Stimulated activated naive CD8-positive, alpha-beta T cell treated with anti-CD3 and anti-CD28 coated beads, Interleukin-15, amount 100 ng/mL, for 72 hours (primary cell): Measurements from ENCODE around the gene NR5A2.

ENCODE experiments used
- ATAC-seq: fragments of 150-1000 bp; cut with Tn5 transposase; 2 replicates; pipeline ENCODE4 v1.10.0; 2021; ENCODE audit warnings: mild to moderate bottlenecking, moderate library complexity
- DNase-seq, 2 donors: peaks; one replicate each; pipeline ENCODE4 v3.0.0; 2021 to 2022
- H3K27ac Mint-ChIP-seq, 2 donors: one replicate each; pipeline ENCODE4 v1.8.0; 2022; ENCODE audit warnings: mild to moderate bottlenecking in 2 of 2, mixed read lengths in 2 of 2, moderate library complexity in 2 of 2
- H3K27me3 Mint-ChIP-seq: one replicate; pipeline ENCODE4 v1.8.0; 2022; ENCODE audit warnings: mixed read lengths
- H3K4me1 Mint-ChIP-seq: one replicate; pipeline ENCODE4 v1.8.0; 2022; ENCODE audit warnings: mild to moderate bottlenecking, mixed read lengths
- H3K4me3 Mint-ChIP-seq, 2 donors: one replicate each; pipeline ENCODE4 v1.8.0; 2022; ENCODE audit warnings: mild to moderate bottlenecking in 2 of 2, mixed read lengths in 2 of 2, moderate library complexity in 1 of 2
- H3K9me3 Mint-ChIP-seq, 2 donors: one replicate each; pipeline ENCODE4 v1.8.0; 2022; ENCODE audit warnings: mixed read lengths in 2 of 2

Gene NR5A2

DNA sequence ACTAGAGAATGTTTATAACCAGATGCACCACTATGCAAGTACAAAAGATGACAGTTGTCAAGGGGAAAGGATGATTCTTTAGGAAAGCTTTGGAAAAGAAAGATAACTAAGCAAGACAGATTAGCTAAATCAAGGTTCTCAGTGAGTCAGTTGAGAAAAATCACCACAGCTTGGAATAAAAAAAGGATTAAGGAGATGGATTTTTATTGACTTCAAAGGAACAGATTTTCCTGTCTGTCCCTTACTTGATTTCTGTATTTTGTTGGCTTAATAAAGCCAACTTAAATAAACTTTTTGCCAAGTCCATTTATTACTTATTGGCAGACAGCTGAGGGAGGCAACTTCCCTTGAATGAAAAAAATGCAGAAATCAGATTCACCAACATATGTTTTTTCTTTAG, 93.9 kb downstream of the NR5A2 start:
- no peak overlapping the region for H3K4me3 Mint-ChIP-seq
- H3K9me3 Mint-ChIP-seq = no peaks in the 10 kb centered on the region
- peaks cover 6% of the 10 kb centered on the region for H3K4me1 Mint-ChIP-seq
- no peak for ATAC-seq
- no peak for DNase-seq
- H3K27me3 Mint-ChIP-seq = peaks cover 8% of the 10 kb centered on the region
- peak overlapping the region in 1 of 2 donors; percentile 54 for H3K27ac Mint-ChIP-seq

DNA sequence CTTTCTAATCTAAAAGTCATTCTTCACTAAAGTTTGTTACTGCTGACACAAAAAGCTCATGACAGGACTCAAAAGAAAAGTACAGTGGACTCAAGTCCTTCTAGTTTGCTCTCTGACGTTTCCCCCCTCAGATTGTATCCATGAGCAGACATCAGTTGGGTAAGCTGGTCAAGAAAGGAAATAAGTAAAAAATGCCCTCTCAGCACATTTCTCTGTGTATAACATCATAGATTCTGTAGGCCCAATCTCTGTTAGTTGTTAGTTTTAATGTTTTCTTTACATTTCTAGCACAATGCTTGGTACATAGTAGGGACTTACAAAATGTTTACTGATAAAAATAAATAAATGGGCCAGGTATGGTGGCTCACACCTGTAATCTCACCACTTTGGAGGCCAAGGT, 96.8 kb downstream of the NR5A2 start:
- no peak for DNase-seq
- H3K27me3 Mint-ChIP-seq = peaks cover 8% of the 10 kb centered on the region
- peaks cover 6% of the 10 kb centered on the region for H3K4me1 Mint-ChIP-seq
- ATAC-seq = no peak
- H3K9me3 Mint-ChIP-seq = no peaks in the 10 kb centered on the region
- H3K4me3 Mint-ChIP-seq = no peak overlapping the region
- no peak overlapping the region for H3K27ac Mint-ChIP-seq

DNA sequence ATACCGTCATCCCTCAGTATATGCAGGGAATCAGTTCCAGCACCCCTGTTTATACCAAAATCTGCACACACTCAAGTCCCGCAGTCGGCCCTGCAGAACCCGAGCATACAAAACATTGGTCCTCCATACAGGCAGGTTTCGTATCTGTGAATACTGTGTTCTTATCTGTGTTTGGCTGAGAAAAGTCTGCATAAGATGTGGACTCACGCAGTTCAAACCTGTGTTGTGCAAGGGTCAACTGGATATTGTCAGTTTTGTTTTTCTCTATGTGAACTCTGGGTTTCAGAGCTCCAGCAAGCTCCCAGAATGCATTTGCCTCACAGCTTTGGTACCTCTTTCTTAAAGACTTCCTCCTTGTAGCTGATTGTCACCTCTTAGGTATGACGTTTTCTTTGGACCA, 100.6 kb downstream of the NR5A2 start:
- Mint-ChIP-seq H3K4me1 (peaks cover 22% of the 10 kb centered on the region), H3K27me3 (peaks cover 6% of the 10 kb centered on the region), H3K9me3 (no peaks in the 10 kb centered on the region), H3K4me3 (no peak overlapping the region), H3K27ac (no peak overlapping the region)
- DNase-seq = no peak
- ATAC-seq = no peak

DNA sequence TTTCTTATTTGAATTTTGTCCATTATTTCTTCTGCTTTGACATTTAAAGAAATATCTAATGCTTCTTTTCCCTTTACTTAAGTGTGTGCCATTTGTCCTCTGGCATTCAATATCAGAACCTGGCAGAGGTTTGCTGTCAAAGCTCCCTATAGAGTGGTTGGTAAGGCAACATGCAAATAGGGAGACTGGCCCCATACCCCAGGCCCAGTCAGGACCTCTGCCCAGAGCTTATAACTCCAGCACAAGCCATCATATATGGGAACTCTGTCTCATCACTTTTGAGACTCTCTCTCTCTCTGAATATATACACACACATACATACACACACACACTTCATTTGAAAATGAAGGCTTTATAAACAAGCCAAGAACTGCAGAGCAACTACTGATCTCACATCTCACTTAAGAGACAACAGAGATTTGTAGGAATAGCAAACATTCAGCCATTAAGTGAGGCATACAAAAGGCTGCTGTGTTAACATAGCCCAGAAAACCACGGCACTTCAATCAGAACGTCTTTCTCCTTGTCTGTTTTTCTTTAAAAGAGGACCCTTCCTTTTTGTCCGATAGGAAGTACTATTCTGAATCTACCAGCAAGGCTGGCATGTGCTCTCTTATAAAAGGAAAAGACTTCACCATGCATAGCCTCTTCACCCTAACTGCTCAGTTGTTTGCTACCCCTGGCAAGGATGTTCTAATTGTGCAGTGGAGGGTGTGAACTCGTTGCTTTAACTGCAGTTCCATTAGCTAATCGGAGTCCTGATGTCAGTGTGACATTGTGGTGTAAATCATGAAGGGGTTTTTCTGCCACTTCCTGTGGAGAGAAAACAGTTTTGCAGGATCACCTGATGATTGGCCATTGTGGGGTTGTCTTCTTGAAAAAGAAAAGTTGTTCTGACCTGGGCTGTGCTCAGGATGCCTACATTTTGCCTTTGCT, 101.7 kb downstream of the NR5A2 start:
- DNase-seq = peak; percentile 16 to 43
- peak overlapping the region; percentile 22 to 46 for H3K4me3 Mint-ChIP-seq
- peak overlapping the region; percentile 87 for H3K27ac Mint-ChIP-seq
- H3K27me3 Mint-ChIP-seq = peaks cover 6% of the 10 kb centered on the region
- peaks cover 22% of the 10 kb centered on the region for H3K4me1 Mint-ChIP-seq
- H3K9me3 Mint-ChIP-seq = no peaks in the 10 kb centered on the region
- ATAC-seq = peak; percentile 98

DNA sequence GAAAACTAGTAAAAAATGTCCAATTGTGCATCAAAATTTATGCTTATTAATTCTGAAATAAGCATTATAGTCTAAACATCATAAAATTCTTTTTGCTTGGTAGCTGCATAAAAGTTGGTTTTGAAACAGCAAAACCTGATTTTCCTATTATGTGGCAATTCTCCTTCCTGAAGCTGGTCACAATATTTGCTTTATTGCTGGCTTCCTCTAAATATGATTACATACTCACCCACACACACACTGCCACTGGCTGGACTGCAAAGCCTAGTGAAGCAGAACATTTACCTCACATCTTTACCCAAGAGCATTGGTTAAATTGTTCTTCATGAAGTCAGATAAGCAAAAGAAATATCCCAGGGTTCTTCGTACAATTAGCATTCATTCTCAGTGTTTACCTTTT, 103.0 kb downstream of the NR5A2 start:
- Mint-ChIP-seq H3K9me3 (no peaks in the 10 kb centered on the region), H3K27ac (no peak overlapping the region), H3K27me3 (peaks cover 6% of the 10 kb centered on the region), H3K4me1 (peaks cover 22% of the 10 kb centered on the region), H3K4me3 (no peak overlapping the region)
- DNase-seq (no peak), ATAC-seq (no peak)

DNA sequence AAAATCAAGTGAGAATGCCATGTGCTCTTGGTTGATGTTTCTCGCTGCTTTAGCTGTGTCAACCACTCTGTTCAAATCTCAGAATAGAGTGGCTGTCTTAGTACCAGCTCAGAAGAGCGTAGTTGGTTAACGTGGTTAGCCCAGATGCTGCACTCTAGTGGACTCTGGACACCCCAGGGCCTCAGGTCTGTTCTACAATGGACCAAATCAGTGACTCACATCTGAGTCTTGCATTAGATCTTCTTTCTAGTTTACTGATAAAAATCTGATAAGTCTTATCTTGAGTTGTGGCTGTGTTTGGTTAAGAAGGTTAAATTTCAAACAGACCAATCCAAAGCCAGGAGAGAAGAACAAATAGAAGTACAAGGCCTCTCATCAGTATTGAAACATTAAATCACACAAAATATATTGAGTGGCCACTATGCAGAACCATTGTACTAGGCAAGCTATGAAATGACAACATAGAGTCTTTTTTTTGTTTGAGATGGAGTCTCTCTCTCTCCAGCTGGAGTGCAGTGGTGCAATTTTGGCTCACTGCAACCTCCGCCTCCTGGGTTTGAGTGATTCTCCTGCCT, 104.1 kb downstream of the NR5A2 start:
- H3K27me3 Mint-ChIP-seq = peaks cover 6% of the 10 kb centered on the region
- peaks cover 22% of the 10 kb centered on the region for H3K4me1 Mint-ChIP-seq
- no peaks in the 10 kb centered on the region for H3K9me3 Mint-ChIP-seq
- DNase-seq = no peak
- no peak overlapping the region for H3K27ac Mint-ChIP-seq
- no peak for ATAC-seq
- H3K4me3 Mint-ChIP-seq = no peak overlapping the region

DNA sequence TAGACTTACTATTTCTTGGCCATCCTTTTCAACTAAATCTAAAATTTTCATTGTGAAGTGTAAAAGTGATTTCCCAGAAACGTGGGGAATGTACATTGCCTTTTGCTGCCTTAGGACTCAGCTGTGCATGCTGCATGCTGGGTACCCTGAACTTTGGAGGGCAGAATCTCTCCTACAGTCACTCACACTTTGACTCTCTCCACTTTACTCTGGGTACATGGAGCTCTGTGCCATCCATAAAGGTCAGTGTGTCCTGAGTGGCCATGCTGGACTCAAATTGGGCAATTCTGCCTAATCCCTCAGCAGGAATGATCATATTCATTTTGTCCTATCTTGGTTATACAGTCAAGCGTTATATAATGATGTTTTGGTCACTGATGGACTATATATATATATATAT, 105.6 kb downstream of the NR5A2 start:
- no peak for DNase-seq
- H3K27ac Mint-ChIP-seq = no peak overlapping the region
- H3K27me3 Mint-ChIP-seq = peaks cover 6% of the 10 kb centered on the region
- peaks cover 22% of the 10 kb centered on the region for H3K4me1 Mint-ChIP-seq
- no peak overlapping the region for H3K4me3 Mint-ChIP-seq
- no peaks in the 10 kb centered on the region for H3K9me3 Mint-ChIP-seq
- no peak for ATAC-seq

DNA sequence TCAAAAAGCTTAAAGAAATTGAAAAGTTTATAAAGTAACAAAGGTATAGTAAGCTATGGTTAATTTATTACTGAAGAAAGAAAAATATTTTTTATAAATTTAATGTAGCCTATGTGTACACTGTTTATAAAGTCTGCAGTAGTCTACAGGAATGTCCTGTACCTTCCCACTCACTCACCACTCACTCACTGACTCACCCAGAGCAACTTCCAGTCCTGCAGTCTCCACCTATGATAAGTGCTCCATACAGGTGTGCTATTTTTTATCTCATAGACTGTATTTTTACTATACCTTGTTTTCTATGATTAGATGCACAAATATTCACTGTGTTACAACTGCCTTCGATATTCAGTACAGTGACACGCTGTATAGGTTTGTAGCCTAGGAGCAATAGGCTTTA, 106.6 kb downstream of the NR5A2 start:
- Mint-ChIP-seq H3K27me3 (peaks cover 6% of the 10 kb centered on the region), H3K4me3 (no peak overlapping the region), H3K27ac (no peak overlapping the region), H3K9me3 (no peaks in the 10 kb centered on the region), H3K4me1 (peaks cover 18% of the 10 kb centered on the region)
- DNase-seq = no peak
- no peak for ATAC-seq

DNA sequence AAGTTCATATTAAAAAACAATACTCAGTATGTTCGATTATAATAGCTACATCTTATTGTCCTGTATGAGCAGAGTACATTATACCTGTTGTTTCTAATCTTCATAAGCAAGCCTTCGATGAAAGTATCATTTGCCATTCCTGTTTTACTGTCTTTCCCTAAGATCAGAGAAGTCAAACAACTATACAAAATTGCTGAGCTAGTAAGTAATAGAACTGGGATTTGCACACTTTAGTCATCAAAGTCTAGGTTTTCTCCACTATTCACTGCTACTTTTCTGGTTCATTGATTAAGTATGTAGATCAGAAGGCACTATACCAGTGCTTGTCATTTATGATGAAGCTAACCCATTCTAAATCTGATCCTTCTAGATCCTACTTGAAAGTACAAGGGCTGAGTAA, 108.9 kb downstream of the NR5A2 start:
- H3K27ac Mint-ChIP-seq = peak overlapping the region in 1 of 2 donors; percentile 48
- H3K27me3 Mint-ChIP-seq = peaks cover 6% of the 10 kb centered on the region
- no peaks in the 10 kb centered on the region for H3K4me1 Mint-ChIP-seq
- DNase-seq = no peak
- no peak overlapping the region for H3K4me3 Mint-ChIP-seq
- H3K9me3 Mint-ChIP-seq = no peaks in the 10 kb centered on the region
- no peak for ATAC-seq

DNA sequence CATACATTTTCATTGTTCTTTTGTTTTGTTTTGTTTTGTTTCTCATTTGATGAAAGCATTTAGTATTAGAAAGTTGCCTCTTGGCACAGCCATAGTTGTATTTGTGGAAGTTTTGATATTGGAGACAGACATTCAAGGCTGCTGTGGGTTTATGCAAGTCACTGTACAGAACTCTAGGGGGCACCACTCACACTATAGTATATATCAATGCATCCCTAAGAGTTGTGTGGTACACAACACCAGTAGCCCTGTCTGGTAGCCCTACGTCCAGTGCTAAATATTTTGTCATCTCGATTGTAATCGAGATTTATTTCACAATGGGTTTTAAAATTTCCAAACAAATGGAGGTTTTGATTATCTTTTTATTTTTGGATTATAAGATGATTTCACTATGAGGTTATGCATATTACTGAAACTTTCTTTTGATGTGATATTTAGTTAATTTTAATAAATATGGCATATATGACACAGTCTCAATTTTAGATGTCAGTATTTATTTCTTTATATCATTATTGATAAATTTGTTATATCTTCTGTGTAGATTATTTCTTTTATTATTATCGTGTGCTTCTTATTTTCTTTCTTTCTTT, 112.2 kb downstream of the NR5A2 start:
- DNase-seq (no peak), ATAC-seq (peak; percentile 87)
- H3K9me3 Mint-ChIP-seq = no peaks in the 10 kb centered on the region
- H3K4me3 Mint-ChIP-seq = no peak overlapping the region
- H3K27me3 Mint-ChIP-seq = no peaks in the 10 kb centered on the region
- no peak overlapping the region for H3K27ac Mint-ChIP-seq
- no peaks in the 10 kb centered on the region for H3K4me1 Mint-ChIP-seq

DNA sequence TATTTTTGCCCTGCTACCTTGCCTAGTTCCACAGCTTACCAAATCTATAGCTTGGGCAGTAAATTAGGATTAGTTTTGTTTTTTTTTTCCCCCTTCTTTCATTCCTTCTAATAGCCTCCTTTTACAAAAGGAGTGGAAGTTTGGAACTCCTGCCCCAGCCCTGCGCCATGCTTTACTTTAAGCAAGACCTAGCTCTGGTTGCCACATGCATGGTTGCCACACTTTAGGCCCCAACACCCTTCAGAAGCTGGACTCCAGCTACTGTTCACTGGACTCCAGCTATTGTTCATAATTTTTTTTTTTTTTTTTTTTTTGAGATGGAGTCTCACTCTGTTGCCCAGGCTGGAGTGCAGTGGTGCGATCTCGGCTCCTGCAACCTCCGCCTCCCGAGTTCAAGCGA, 115.8 kb downstream of the NR5A2 start:
- Mint-ChIP-seq H3K4me3 (no peak overlapping the region), H3K27me3 (no peaks in the 10 kb centered on the region), H3K9me3 (no peaks in the 10 kb centered on the region), H3K27ac (peak overlapping the region in 1 of 2 donors; percentile 52), H3K4me1 (no peaks in the 10 kb centered on the region)
- ATAC-seq = no peak
- no peak for DNase-seq

DNA sequence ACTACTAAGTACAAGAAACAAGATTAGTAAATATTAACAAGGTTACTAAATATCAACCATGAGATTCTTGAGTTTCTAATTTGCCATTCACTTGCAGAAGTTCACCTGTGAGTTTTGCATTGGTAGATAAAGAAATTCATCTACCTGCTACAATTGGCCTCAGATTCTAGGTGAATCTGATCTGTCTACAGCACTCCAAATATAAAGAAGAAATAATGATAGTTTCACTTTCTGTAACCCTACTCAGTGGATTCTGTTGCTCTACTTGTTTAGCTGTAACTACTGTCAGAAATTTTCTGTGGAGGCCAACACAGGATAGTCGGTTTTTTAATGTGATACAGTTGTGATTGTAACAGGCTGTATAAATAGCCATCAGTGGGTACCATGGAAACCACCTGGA, 118.6 kb downstream of the NR5A2 start:
- Mint-ChIP-seq H3K27ac (no peak overlapping the region), H3K4me1 (peaks cover 20% of the 10 kb centered on the region), H3K9me3 (no peaks in the 10 kb centered on the region), H3K4me3 (no peak overlapping the region), H3K27me3 (no peaks in the 10 kb centered on the region)
- DNase-seq (no peak), ATAC-seq (no peak)

DNA sequence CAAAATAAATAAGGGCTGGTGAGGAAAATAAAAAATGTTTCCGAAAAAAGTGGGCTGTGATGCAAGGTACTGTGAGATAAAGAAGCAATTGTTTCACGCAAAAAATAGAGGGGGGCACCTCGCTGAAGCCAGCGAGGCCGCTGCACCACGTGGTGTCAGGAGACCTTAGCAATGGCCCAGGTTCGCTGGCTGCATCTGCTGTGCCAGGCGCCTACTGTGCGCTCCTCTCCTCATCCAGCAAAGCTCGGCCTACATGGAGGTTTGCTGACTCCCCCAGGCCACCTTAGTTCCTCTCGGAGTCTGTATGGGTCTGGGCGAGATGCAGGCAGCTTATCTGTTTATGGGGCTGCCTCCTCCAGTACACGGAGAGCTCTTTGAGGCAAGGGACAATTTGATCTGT, 119.6 kb downstream of the NR5A2 start:
- no peak for DNase-seq
- H3K27me3 Mint-ChIP-seq = no peaks in the 10 kb centered on the region
- no peak overlapping the region for H3K27ac Mint-ChIP-seq
- H3K4me3 Mint-ChIP-seq = no peak overlapping the region
- peaks cover 28% of the 10 kb centered on the region for H3K4me1 Mint-ChIP-seq
- ATAC-seq = no peak
- H3K9me3 Mint-ChIP-seq = no peaks in the 10 kb centered on the region

DNA sequence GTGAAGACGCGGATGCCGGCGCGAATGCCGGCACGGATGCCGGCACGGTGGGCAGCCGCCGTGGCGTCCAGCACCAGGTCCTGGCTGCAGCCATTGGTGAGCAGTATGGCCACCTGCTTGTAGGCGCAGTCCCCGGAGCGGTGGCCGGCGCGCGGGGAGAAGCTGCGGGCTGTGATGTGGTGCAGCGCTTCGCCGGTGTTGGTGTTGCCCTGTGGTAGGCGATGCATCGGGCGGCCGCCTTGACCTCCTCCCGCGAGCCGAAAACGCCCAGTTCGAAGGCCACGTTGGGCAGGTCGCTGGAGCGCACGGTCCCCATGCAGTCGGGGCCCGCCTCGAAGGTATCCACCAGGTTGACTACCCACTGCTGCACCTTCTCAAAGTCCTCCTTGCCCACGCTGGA, 120.2 kb downstream of the NR5A2 start:
- H3K4me3 Mint-ChIP-seq = no peak overlapping the region
- no peaks in the 10 kb centered on the region for H3K9me3 Mint-ChIP-seq
- ATAC-seq (no peak), DNase-seq (no peak)
- no peak overlapping the region for H3K27ac Mint-ChIP-seq
- no peaks in the 10 kb centered on the region for H3K27me3 Mint-ChIP-seq
- H3K4me1 Mint-ChIP-seq = peaks cover 30% of the 10 kb centered on the region

DNA sequence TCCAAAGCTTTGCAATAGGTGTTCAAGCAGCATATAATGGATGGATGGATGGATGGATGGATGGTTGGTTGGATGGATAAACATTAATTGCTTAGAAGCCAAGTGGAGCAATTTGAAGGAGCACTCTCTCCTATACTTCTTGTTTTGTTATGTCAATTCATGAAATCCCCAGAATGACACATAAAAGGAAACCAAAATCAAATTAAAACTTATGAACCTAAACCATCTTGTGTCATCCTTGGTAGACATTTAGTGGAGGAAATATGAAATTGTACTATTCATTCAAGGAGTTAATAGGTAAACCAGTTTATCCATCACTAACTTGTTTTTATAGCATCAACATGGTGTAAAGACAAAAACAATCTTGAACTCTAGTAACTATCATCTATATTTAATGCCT, 122.5 kb downstream of the NR5A2 start:
- H3K27ac Mint-ChIP-seq = peak overlapping the region in 1 of 2 donors; percentile 90
- H3K27me3 Mint-ChIP-seq = no peaks in the 10 kb centered on the region
- H3K9me3 Mint-ChIP-seq = no peaks in the 10 kb centered on the region
- H3K4me3 Mint-ChIP-seq = peak overlapping the region in 1 of 2 donors; percentile 59
- DNase-seq (no peak), ATAC-seq (no peak)
- H3K4me1 Mint-ChIP-seq = peaks cover 53% of the 10 kb centered on the region

DNA sequence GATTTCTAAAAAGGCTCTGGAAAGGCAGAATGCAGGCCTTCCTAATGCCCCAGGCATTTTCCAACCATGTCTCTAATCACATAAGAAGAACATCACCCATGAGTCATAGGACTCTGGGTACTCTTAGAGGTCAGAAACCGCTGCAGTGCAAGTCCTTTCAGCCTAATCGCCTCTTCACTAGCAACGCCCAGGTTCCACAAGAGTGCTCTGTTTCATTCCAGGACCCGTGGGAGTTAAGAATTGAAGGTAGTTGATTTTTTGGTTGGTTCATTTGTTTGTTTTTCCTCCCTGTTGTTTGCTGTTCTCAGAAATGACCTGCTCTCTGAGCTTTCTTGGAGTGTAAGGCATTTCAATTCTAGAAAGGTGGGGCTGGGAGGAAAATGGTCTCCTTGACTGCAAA, 123.2 kb downstream of the NR5A2 start:
- Mint-ChIP-seq H3K27me3 (no peaks in the 10 kb centered on the region), H3K9me3 (no peaks in the 10 kb centered on the region), H3K4me1 (peaks cover 54% of the 10 kb centered on the region), H3K27ac (peak overlapping the region; percentile 15 to 90), H3K4me3 (peak overlapping the region in 1 of 2 donors; percentile 59)
- ATAC-seq (peak; percentile 42), DNase-seq (peak in 1 of 2 donors; percentile 42)
